CD4-positive, alpha-beta T cell treated with Interleukin-4 for 1 hour (primary cell): ENCODE results near the gene COA1.
"Not testable (repeated sequence)": the region's sequence is repeated elsewhere in the genome, so short reads cannot be mapped to it uniquely, and the experiment has no call there.

Experiments
- DNase-seq, 2 donors: peaks; one replicate each; pipeline ENCODE4 v3.0.0-alpha.2; 2020 to 2022

Gene COA1

GRCh38 chr7:43758029-43758821, 28.9 kb upstream of the COA1 start, which contains the start of gene BLVRA:
BLVRA (plus strand) TSS chr7:43758680; CDS start chr7:43771159, 12,479 bp downstream.
- peak; percentile 58 to 75 for DNase-seq

DNA sequence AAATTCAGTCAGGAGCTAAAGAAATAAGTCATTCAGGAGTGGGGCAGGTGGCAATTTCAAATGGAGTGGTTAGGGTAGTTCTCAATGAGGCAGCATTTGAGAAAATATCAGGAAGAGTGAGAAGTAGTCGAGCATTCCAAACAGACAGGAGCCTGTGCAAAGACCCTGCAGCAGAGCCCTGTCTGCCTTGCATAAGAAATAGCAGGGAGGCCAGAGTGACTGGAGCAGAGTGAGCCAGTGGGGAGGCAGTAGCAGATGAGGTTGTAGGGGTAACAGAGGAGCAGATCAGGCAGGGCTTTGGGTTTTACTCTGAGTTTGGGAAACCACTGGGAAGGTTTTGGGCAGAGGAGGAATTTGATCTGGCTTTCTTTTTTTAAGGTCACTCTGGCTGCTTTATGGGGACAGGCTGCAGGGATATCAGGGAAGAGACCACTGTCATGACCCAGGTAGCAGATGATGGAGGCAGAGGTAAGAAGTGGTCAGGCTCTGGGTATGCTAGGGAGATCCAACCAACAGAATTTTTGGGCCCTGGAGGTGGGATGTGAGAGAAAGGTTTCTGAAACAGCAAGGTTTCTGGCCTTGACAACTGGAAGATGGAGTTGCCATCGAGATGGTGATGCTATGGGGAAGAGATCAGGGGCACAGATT, 27.9 kb upstream of the COA1 start:
- DNase-seq = no peak

DNA sequence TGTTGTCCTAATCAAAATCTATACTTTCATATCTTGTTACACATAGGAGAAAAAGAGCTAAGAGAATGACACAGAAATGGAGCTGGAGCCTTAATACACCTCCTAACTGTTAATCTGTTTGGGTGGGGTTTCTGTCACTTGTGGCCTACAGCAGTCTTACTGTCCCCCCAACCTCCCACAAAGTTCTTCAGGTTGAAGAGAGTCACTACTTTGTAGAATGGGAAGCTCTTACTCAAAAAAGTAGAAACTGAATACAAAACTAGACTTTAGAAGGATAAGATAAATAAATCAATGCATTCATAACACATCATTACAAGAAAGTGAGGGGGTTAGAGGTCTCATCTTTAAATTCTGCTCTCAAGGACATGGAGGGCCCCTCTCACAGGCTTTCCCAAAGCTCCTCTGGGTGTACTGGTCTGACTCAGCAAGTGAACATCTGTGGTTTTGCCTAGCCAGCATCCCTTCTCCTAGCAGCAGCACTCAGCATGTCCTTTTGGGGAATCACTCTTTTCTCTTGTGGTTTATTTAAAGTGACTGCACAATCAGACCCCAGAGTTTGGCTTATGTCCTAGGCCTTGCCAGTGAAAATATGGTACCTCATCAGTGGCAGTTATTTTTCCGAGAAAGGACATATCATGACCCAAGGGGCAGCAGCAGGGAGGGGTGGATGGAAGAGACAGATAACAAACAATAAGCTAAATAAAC, 27.2 kb upstream of the COA1 start:
- DNase-seq = no peak

- DNase-seq = no peak
Measured at GRCh38 chr7:43754596-43754995, 25.3 kb upstream of the COA1 start.

- DNase-seq = no peak
Measured at GRCh38 chr7:43753843-43754242, 24.5 kb upstream of the COA1 start.

DNA sequence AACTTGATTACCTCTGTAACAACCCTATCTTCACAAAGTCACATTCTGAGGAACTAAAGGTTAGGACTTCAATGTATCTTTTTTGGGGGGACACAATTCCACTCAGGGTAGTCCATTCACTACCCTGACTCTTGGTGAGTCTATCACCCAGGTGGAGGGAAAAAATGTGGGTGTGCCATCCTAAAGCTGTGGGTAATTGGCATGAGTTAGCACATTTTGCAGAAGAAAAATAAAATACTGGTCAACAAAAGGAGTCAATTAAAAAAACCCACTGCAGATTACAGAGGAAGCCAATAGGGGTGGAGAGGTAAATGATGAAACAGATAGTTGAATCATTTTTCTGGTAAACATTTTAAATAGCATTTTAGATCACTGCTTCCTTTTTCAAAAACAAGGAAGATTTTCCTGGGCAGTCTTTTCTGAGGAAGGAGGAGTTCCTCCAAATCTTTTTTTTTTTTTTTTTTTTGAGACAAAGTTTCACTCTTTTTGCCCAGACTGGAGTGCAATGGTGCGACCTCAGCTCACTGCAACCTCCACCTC, 24.0 kb upstream of the COA1 start:
- DNase-seq = no peak

- no peak for DNase-seq
Measured at GRCh38 chr7:43752411-43752810, 23.1 kb upstream of the COA1 start.

DNA sequence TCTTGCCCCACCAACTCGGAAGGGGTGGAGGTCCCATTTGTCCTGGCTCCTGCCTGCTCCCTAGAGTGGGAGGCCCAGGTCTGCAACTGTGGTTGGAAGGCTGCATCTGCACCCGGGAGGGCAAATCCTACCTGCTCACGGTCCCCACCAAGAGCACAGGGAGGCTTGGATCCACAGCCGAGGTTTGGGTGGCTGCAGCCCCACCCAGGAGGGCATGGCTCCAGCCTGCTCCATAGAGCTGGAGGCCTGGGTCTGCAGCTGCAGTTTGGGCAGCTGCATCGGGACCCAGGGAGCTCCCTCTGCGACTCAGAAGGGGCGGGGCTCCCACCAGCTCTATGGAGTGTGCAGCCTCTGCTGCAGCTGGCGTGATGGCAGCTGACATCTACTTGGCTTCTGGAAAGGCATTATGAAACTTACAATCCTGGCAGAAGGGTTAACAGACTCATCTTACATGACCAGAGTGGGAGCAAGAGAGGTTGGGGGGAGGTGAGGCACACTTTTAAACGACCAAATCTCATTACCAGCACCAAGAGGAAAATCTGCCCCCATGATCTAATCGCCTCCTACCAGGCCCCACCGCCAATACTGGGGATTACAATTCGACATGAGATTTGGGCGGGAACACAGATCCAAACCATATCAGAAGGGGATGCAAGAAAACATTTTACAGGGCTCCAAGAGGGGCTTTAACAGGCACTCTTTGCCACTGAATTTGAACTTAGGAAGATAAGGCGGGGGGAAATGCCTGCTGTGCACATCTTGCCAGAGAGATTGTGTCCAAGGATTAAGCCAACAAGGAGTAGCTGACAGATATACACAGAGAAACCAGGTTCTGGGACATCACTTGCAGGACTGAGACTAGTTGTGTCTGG, 20.9 kb upstream of the COA1 start:
- DNase-seq = no peak

DNA sequence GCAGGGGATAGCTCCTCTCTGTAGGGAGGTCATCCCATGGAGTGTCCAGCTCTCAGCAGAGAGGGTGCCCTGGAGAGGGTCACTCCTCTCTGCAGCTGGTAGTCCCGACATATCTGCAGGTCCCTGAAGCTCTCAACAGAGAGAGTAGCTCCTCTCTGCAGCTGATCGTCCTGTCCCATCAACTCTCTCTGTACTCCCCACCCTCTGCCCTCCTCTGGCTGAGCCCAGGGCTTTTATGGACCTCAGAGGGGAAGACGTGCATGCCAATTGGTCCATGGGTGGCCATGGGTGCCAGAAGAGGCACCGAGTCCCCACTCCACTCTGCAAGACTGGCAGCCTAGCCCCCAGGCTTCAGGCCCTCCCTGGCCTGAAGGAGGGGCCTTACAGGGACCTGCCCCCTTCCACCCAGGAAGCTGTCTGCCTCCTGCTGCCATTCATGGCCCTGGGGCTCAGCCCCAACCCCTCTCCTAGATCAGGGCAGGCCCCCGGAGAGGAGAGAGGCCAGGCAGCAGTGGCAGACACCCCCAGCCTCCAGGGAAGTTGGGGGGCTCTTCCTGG, 20.1 kb upstream of the COA1 start:
- no peak for DNase-seq

- no peak for DNase-seq
Measured at GRCh38 chr7:43747328-43748105, 18.2 kb upstream of the COA1 start.

- DNase-seq = no peak
Measured at GRCh38 chr7:43742692-43743091, 13.4 kb upstream of the COA1 start.

GRCh38 chr7:43737467-43738127, 8.3 kb upstream of the COA1 start:
- DNase-seq = no peak

GRCh38 chr7:43735802-43736603, 6.7 kb upstream of the COA1 start:
- DNase-seq = no peak

DNA sequence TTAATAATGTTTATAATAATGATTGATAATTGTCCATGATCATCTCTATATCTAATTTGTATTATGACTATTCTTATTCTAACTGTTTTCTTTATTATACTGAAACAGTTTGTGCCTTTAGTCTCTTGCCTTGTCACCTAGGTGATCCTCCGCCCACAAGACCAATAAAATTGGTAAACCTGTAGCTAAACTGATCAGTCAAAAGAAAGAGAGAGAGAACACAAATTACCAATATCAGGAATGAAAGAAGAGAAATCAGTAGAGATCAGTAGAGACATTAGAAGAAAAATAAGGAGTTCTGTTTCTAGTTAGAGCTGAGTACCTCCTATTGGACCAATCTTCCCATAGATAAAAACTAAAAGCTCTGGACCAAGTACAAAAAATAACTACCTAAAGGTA, 6.1 kb upstream of the COA1 start:
- no peak for DNase-seq

GRCh38 chr7:43734575-43735332, 5.4 kb upstream of the COA1 start:
- DNase-seq = peak in 1 of 2 donors; percentile 14

GRCh38 chr7:43731494-43731893, 2.2 kb upstream of the COA1 start:
- not testable (repeated sequence) for DNase-seq

GRCh38 chr7:43729924-43730248, 563 bp upstream of the COA1 start:
- no peak for DNase-seq

- DNase-seq = no peak
Measured at GRCh38 chr7:43727494-43727893, 1.8 kb downstream of the COA1 start.

- no peak for DNase-seq
Measured at GRCh38 chr7:43727003-43727402, 2.3 kb downstream of the COA1 start.
